OCI-LY7 (cell line): ENCODE results near the gene CDC42BPB. TPM values are rescaled to one million over a fixed set of nuclear protein-coding genes. Genes with fewer than 3 reads are reported as not detected.

Experiments used
- BruUV-seq: library from RNA; stranded (reverse); fragments of 400-500 nt; replicated peaks from 2 replicates; lab custom pipeline; 2021; lab: Mats Ljungman, UMichigan
- CTCF ChIA-PET: fragments of 300-600 bp; sonication (Branson Sonifier 250); formaldehyde crosslinking; loops from one replicate; lab custom pipeline; 2022; ENCODE audit warnings: antibody characterized with exemption; ENCODE audit not compliant: unreplicated experiment; lab: Charles Lee
- POLR2A ChIA-PET: fragments of 300-600 bp; sonication (Branson Sonifier 250); formaldehyde crosslinking; loops from one replicate; lab custom pipeline; 2022; ENCODE audit warnings: antibody characterized with exemption; lab: Charles Lee
- DNase-seq: peaks from one replicate; pipeline ENCODE4 v3.0.0-alpha.2; 2015; ENCODE audit warnings: low spot score
- H2AFZ ChIP-seq: fragments of 200-600 bp; sonication (generic), shearing (Covaris generic); 2 replicates; pipeline ENCODE4 v1.6.1; 2014; ENCODE audit warnings: mild to moderate bottlenecking, antibody characterized with exemption, low read length, moderate library complexity
- H3K27ac ChIP-seq: fragments of 200-600 bp; sonication (generic); 2 replicates; pipeline ENCODE4 v1.5.1; 2014; ENCODE audit warnings: mixed run types, low read depth, mild to moderate bottlenecking, moderate library complexity, low read length, inconsistent platforms; ENCODE audit not compliant: poor library complexity, severe bottlenecking
- H3K36me3 ChIP-seq: fragments of 200-600 bp; sonication (generic); 2 replicates; pipeline ENCODE4 v1.6.1; 2014; ENCODE audit warnings: mild to moderate bottlenecking, antibody characterized with exemption, low read length, moderate library complexity, mixed read lengths; ENCODE audit not compliant: insufficient read depth
- H3K4me1 ChIP-seq: fragments of 200-600 bp; sonication (generic); 2 replicates; pipeline ENCODE4 v1.5.1; 2014; ENCODE audit warnings: mild to moderate bottlenecking, low read length; ENCODE audit not compliant: insufficient read depth, poor library complexity, severe bottlenecking
- H3K4me2 ChIP-seq: fragments of 200-600 bp; sonication (generic); 2 replicates; pipeline ENCODE4 v1.6.1; 2014; ENCODE audit warnings: mild to moderate bottlenecking, low read length
- H3K4me3 ChIP-seq: fragments of 200-600 bp; sonication (generic); 2 replicates; pipeline ENCODE4 v1.5.1; 2014; ENCODE audit warnings: mild to moderate bottlenecking, low read depth, low read length; ENCODE audit not compliant: poor library complexity, severe bottlenecking
- H3K79me2 ChIP-seq: fragments of 200-600 bp; sonication (generic); 2 replicates; pipeline ENCODE4 v1.6.1; 2016; ENCODE audit warnings: low read depth, mild to moderate bottlenecking, low read length, moderate library complexity, mixed read lengths; ENCODE audit not compliant: insufficient read depth
- H3K9me2 ChIP-seq: fragments of 200-600 bp; sonication (generic); 2 replicates; pipeline ENCODE4 v1.6.1; 2016; ENCODE audit warnings: mild to moderate bottlenecking, low read length, mixed read lengths; ENCODE audit not compliant: insufficient read depth
- H3K9me3 ChIP-seq: fragments of 200-600 bp; sonication (generic); 2 replicates; pipeline ENCODE4 v1.6.1; 2014; ENCODE audit warnings: mild to moderate bottlenecking, mixed run types, low read length, mixed read lengths
- H4K20me1 ChIP-seq: fragments of 200-600 bp; sonication (generic); 2 replicates; pipeline ENCODE4 v1.6.1; 2014; ENCODE audit warnings: mild to moderate bottlenecking, antibody characterized with exemption, low read length, moderate library complexity, mixed read lengths; ENCODE audit not compliant: insufficient read depth
- CTCF ChIP-seq: fragments of 200-600 bp; sonication (generic); conservative IDR thresholded peaks from 2 replicates; pipeline ENCODE4 v1.5.1; 2014; ENCODE audit warnings: mild to moderate bottlenecking, antibody characterized with exemption, low read length, moderate library complexity, mixed read lengths
- EZH2phosphoT487 ChIP-seq: fragments of 200-600 bp; sonication (generic); IDR thresholded peaks from 2 replicates; pipeline ENCODE4 v1.6.1; 2018; ENCODE audit warnings: low read depth, borderline replicate concordance, mild to moderate bottlenecking, mixed run types, antibody characterized with exemption, low read length, moderate library complexity, mixed read lengths
- intact Hi-C: fragments of 100-400 bp; cut with micrococcal nuclease; formaldehyde crosslinking; loops from one replicate; pipeline ENCODE4 v1.10.0; 2022; ENCODE audit not compliant: unreplicated experiment
- total RNA-seq, 2 experiments: library from RNA; depleted of rRNA in 1 of 2; stranded (reverse); fragments of >200 nt in 1 of 2; shearing (Covaris generic) in 1 of 2; gene quantifications; 2 replicates each; pipeline ENCODE4 v1.2.3, GENCODE V29; 2014 to 2022

CDC42BPB gene
- total RNA-seq, 2 experiments from 2014 or later: 0.03 to 0.46 TPM

GRCh38 chr14:102892651-102893050 is 164.7 kb downstream of the CDC42BPB start:
- Histone ChIP-seq H3K4me3 (no peak overlapping the region), H3K9me2 (no peaks in the 10 kb centered on the region), H4K20me1 (no peaks in the 10 kb centered on the region), H3K79me2 (no peaks in the 10 kb centered on the region), H3K4me2 (no peak overlapping the region), H2AFZ (no peak overlapping the region), H3K27ac (no peak overlapping the region), H3K36me3 (no peaks in the 10 kb centered on the region), H3K4me1 (no peaks in the 10 kb centered on the region), H3K9me3 (no peaks in the 10 kb centered on the region)
- BruUV-seq: no TSS peak
- intact Hi-C loops: no loop called here
- CTCF ChIA-PET: no interaction called here
- POLR2A ChIA-PET: no interaction called here
- DNase-seq: no peak
- TF ChIP-seq EZH2phosphoT487 (no peak), CTCF (no peak)

GRCh38 chr14:102891556-102891955 is 165.8 kb downstream of the CDC42BPB start:
- CTCF ChIA-PET: no interaction called here
- no TSS peak for BruUV-seq
- POLR2A ChIA-PET: no interaction called here

More at GRCh38 chr14:102891556-102891955, 165.8 kb downstream of the CDC42BPB start:
- H3K9me2 ChIP-seq: no peaks in the 10 kb centered on the region
- H3K36me3 ChIP-seq: no peaks in the 10 kb centered on the region
- intact Hi-C loops: no loop called here
- H3K4me1 ChIP-seq: no peaks in the 10 kb centered on the region
- no peak overlapping the region for H3K4me3 ChIP-seq
- H3K79me2 ChIP-seq: no peaks in the 10 kb centered on the region
- H3K27ac ChIP-seq: no peak overlapping the region
- H3K9me3 ChIP-seq: no peaks in the 10 kb centered on the region
- TF ChIP-seq EZH2phosphoT487: no peak
- TF ChIP-seq CTCF: no peak
- no peak overlapping the region for H2AFZ ChIP-seq
- no peaks in the 10 kb centered on the region for H4K20me1 ChIP-seq
- H3K4me2 ChIP-seq: no peak overlapping the region
- no peak for DNase-seq
